Adrenal gland (tissue), 12 donors: ENCODE measurements around the gene ERBB3. TPM values are rescaled to one million over a fixed set of nuclear protein-coding genes. Genes with fewer than 3 reads are reported as not detected.

ENCODE experiments used
- DNase-seq, 7 donors: peaks; one replicate each; pipeline ENCODE4 v3.0.0-alpha.2; 2019 to 2020
- H3K27ac ChIP-seq, 5 donors: fragments of 200-600 bp; sonication (generic) in 4 of 5; 1 replicate in 3 of 5; 2 replicates in 2 of 5; pipeline versions ENCODE4 v1.5.1 to v1.8.0; 2016 to 2020; ENCODE audit warnings: mild to moderate bottlenecking in 1 of 5
- H3K27me3 ChIP-seq: fragments of 200-600 bp; 2 replicates; pipeline ENCODE4 v1.8.0; 2021
- H3K36me3 ChIP-seq, 2 donors: fragments of 200-600 bp; replicated peaks in 1 of 2; 1 replicate in 1 of 2; 2 replicates in 1 of 2; pipeline versions ENCODE4 v1.5.1 to v1.8.0; 2018 to 2022
- H3K4me1 ChIP-seq, 2 donors: fragments of 200-600 bp; replicated peaks in 1 of 2; 1 replicate in 1 of 2; 2 replicates in 1 of 2; pipeline versions ENCODE4 v1.5.1 to v1.8.0; 2018 to 2021
- H3K4me3 ChIP-seq, 4 donors: fragments of 200-600 bp; sonication (generic) in 3 of 4; one replicate each; pipeline ENCODE4 v1.5.1; 2016 to 2018
- H3K9me3 ChIP-seq, 3 donors: fragments of 200-600 bp; sonication (generic) in 1 of 3; replicated peaks in 1 of 3; 1 replicate in 2 of 3; 2 replicates in 1 of 3; pipeline versions ENCODE4 v1.5.1 to v1.8.0; 2016 to 2021
- POLR2A ChIP-seq, 2 donors: fragments of 450-650 bp; IDR thresholded peaks; one replicate each; pipeline ENCODE4 v1.6.1; 2017; ENCODE audit warnings: antibody characterized with exemption in 2 of 2, mild to moderate bottlenecking in 2 of 2, moderate library complexity in 1 of 2
- WGBS, 4 donors: extraction: QIAGEN DNeasy Blood & Tissue Kit in 2 of 4; methylation state at CpG; one replicate each; pipeline versions ENCODE4 v1.1.5 to v1.1.7; 2013 to 2017; 5-methylcytosine and 5-hydroxymethylcytosine counted together
- intact Hi-C, 2 donors: fragments of 100-400 bp; cut with DNase I; formaldehyde crosslinking; loops; one replicate each; pipeline versions ENCODE4 v1.14.1 to v1.15.0; 2022 to 2023
- polyA plus RNA-seq, 3 donors: library from polyadenylated mRNA; stranded (reverse); fragments of 200-250 nt in 2 of 3; fragments of 350-450 nt in 1 of 3; fragmentation: Illumina TruSeq in 1 of 3; extraction: RNeasy Lipid Tissue Mini Kit (QIAGEN cat#74804) in 1 of 3; gene quantifications; one replicate each; pipeline ENCODE4 v1.2.3, GENCODE V29; 2013 to 2014
- total RNA-seq, 9 donors: library from RNA; depleted of rRNA in 4 of 9; stranded (reverse); fragments of >200 nt in 4 of 9; fragments of 120-200 nt in 1 of 9; fragmentation: NEBNext Ultra II Directional in 1 of 9; extraction: Animal tissue kit (Norgen Biotek cat#: 25700) in 1 of 9; gene quantifications; one replicate each; pipeline versions ENCODE4 v1.1.0 to v1.2.4, GENCODE V29; 2013 to 2023
- TF ChIP-seq, protein P1 (sequence below), 6 experiments: fragments of 450-650 bp in 4 of 6; fragments of 200-600 bp in 2 of 6; sonication (generic) in 1 of 6; IDR thresholded peaks; 1 replicate in 5 of 6; 2 replicates in 1 of 6; pipeline versions ENCODE4 v1.5.1 to v1.8.0; 2016 to 2021; ENCODE audit warnings: antibody characterized with exemption in 6 of 6, mild to moderate bottlenecking in 2 of 6, moderate library complexity in 1 of 6
- donor health status: healthy with polysubstance abuse.
- donor health status: Bipolar disorder and iron deficiency.
- donor health status: DM: yes; HTN: yes; CAD: no.
- donor health status: DM: no; HTN: no; CAD: no.
- donor health status: DM: no; HTN: no; CAD: no.
- donor health status: DM: yes; HTN: yes; CAD: no.

ERBB3 gene
- total and polyA plus RNA-seq, 12 donors = 1.3 to 25.7 (median 1.9) TPM

DNA sequence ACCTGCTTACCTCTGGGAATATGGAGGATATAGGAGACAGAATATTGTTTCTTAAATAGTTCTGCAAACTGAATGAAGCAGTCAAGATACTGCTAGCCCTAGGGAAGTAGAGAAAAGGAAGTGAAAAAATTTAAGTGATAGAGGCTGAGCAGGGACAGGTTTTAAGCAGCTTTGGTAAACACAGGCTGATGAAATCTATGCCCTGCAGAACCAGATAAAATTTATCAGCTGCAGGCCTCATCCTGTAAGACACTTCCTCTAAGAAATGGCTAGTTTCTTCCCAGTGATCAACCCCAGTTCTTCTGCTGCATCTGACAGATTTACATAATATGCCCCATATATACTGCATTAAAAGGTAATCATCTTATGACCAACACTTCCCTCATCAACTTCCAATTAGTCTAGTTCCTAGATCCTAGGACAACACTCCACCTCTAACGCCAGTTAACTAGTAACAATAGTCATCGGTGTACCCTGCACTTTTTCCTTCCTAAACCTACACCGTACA lies 46.8 kb downstream of the ERBB3 start:
- no peak for DNase-seq
- WGBS, 4 donors = 46 to 59% (median 51%) methylated on average over 3 of the region's 3 CpGs
- Histone ChIP-seq H3K4me1 (peaks cover 13 to 47% of the 10 kb centered on the region in 2 donors), H3K27me3 (no peaks in the 10 kb centered on the region), H3K36me3 (peaks cover 0 to 15% of the 10 kb centered on the region in 2 donors), H3K9me3 (no peaks in the 10 kb centered on the region), H3K27ac (peak overlapping the region in 4 of 5 donors; percentile 78 to 87 (median 82)), H3K4me3 (no peak overlapping the region)
- no peak for TF ChIP-seq POLR2A (IDR thresholded peaks at IDR 0.05)
- TF ChIP-seq, protein P1, sequence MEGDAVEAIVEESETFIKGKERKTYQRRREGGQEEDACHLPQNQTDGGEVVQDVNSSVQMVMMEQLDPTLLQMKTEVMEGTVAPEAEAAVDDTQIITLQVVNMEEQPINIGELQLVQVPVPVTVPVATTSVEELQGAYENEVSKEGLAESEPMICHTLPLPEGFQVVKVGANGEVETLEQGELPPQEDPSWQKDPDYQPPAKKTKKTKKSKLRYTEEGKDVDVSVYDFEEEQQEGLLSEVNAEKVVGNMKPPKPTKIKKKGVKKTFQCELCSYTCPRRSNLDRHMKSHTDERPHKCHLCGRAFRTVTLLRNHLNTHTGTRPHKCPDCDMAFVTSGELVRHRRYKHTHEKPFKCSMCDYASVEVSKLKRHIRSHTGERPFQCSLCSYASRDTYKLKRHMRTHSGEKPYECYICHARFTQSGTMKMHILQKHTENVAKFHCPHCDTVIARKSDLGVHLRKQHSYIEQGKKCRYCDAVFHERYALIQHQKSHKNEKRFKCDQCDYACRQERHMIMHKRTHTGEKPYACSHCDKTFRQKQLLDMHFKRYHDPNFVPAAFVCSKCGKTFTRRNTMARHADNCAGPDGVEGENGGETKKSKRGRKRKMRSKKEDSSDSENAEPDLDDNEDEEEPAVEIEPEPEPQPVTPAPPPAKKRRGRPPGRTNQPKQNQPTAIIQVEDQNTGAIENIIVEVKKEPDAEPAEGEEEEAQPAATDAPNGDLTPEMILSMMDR (IDR thresholded peaks at IDR 0.05) = no peak
- intact Hi-C loops = loop anchor here in 1 of 2 donors (5.0 kb wide), 1 partner anchor 36 kb away; no protein-coding TSS in a partner anchor

DNA sequence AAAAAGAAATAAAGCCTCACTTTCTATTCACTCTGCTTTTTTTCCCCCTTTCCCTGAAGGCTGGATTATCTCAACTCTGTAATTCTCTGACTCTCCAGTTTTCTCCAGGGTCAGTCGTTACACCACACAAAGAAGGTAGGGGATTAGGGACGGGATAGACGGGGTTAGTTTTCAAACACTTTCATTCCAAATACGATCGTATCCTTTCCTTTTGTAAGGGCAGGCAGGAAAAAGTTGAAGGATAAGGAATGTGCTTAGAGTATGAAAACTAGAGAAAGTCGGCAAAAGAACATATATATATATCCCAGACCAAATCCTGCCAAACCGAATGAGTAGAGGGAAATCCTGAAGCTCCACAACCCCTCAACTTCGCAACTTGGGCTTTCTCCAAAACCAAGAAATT lies 47.5 kb downstream of the ERBB3 start:
- TF ChIP-seq, protein P1 (IDR thresholded peaks at IDR 0.05) = no peak
- no peak for TF ChIP-seq POLR2A (IDR thresholded peaks at IDR 0.05)
- intact Hi-C loops = loop anchor here in 1 of 2 donors (5.0 kb wide), 1 partner anchor 35 kb away; no protein-coding TSS in a partner anchor
- no peak for DNase-seq
- H3K9me3 ChIP-seq = no peaks in the 10 kb centered on the region
- no peaks in the 10 kb centered on the region for H3K27me3 ChIP-seq
- H3K4me1 ChIP-seq = peaks cover 13 to 47% of the 10 kb centered on the region in 2 donors
- 0 to 1% (median 0%) methylated on average over 8 of the region's 8 CpGs for WGBS, 4 donors
- peaks cover 0 to 22% of the 10 kb centered on the region in 2 donors for H3K36me3 ChIP-seq
- H3K4me3 ChIP-seq = peak overlapping the region in 2 of 4 donors; percentile 15 to 49
- peak overlapping the region; percentile 76 to 87 (median 82) for H3K27ac ChIP-seq

DNA sequence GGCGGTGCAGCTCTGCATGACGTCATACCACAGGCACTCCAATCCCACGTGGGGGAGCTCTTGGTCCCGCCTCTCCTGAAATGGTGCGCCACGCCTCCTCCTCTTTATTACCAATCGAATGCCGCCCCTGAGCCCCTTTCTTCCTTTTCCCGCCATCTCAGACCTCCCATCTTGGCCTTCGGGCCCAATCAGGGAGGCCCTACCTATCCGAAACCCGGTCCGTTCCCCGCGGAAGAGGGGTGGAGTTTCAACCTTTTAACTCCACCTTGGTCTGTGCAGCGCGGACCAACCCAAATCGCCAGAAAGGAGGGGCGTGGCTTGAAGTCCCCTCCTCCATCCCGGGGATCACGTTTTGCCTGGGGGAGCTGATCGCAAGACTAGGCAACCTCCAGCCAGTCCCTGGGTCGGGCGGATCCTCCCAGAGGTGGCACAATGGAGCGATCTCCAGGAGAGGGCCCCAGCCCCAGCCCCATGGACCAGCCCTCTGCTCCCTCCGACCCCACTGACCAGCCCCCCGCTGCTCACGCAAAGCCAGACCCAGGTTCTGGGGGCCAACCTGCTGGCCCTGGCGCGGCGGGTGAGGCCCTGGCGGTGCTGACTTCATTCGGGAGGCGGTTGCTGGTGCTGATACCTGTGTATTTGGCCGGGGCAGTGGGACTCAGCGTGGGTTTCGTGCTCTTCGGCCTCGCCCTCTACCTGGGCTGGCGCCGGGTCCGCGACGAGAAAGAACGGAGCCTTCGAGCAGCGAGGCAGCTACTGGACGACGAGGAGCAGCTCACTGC lies 48.1 kb downstream of the ERBB3 start, which contains the start of gene ESYT1:
Gene ESYT1, plus strand, starts transcription at position 380 of the 782 bp plus-strand sequence. Its CDS starts 53 bp downstream, at position 433.
- Histone ChIP-seq H3K27me3 (no peaks in the 10 kb centered on the region), H3K27ac (peak within 1 kb of the TSS; percentile 76 to 92 (median 83)), H3K4me3 (peak within 1 kb of the TSS; percentile 19 to 71 (median 42)), H3K9me3 (no peaks in the 10 kb centered on the region), H3K4me1 (peaks cover 13 to 47% of the 10 kb centered on the region in 2 donors), H3K36me3 (peaks cover 0 to 28% of the 10 kb centered on the region in 2 donors)
- TF ChIP-seq, protein P1 (IDR thresholded peaks at IDR 0.05) = peak in 2 of 6 experiments; percentile 8 to 12
- peak; percentile 87 to 97 for TF ChIP-seq POLR2A (IDR thresholded peaks at IDR 0.05)
- WGBS, 4 donors = 0 to 1% (median 0%) methylated on average over 23 to 49 of the region's 49 CpGs
- peak; percentile 98 to 100 (median 100) for DNase-seq
- intact Hi-C loops = loop anchor here in 1 of 2 donors (5.0 kb wide), 1 partner anchor 34 kb away; no protein-coding TSS in a partner anchor

DNA sequence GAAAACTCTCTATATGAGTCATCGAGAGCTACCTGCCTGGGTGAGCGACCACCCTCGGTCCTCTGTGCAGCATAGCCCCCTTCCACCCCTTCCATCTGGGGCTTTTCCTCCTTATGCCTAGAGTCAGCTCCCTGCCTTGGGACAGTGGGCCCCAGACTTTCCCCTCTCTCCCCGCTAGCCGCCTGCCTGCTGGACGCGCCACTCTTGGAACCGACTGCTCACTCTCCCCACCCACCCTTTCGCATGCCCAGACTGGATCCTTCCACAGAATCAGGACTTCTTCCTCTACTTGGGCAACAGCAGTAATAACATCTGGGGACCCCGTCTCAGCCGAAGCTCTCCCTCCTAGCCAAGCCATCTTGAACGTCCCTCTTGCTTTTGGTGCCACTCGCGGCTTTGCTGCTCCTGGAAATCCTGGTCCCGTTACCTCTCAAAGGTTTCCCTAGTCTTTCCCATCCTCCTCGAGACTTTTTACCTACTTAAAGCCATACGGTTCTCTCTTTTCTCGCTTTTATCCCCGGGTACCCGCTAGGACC lies 48.8 kb downstream of the ERBB3 start:
- H3K27ac ChIP-seq = peak overlapping the region in 4 of 5 donors; percentile 69 to 92 (median 80)
- WGBS, 4 donors = 0 to 1% (median 0%) methylated on average over 20 of the region's 20 CpGs
- peak in 3 of 7 donors; percentile 39 to 46 (median 44) for DNase-seq

More for the DNA sequence above, 48.8 kb downstream of the ERBB3 start:
- peaks cover 0 to 35% of the 10 kb centered on the region in 2 donors for H3K36me3 ChIP-seq
- intact Hi-C loops = loop anchor here in 1 of 2 donors (5.0 kb wide), 1 partner anchor 34 kb away; no protein-coding TSS in a partner anchor
- H3K4me3 ChIP-seq = peak overlapping the region; percentile 19 to 71 (median 42)
- H3K27me3 ChIP-seq = no peaks in the 10 kb centered on the region
- no peak for TF ChIP-seq POLR2A (IDR thresholded peaks at IDR 0.05)
- TF ChIP-seq, protein P1 (IDR thresholded peaks at IDR 0.05) = no peak
- H3K9me3 ChIP-seq = no peaks in the 10 kb centered on the region
- H3K4me1 ChIP-seq = peaks cover 13 to 47% of the 10 kb centered on the region in 2 donors
